WI38 (cell line): ENCODE results near the gene NREP.

Experiments
- H3K4me3 ChIP-seq: 2 replicates; pipeline ENCODE4 v1.5.1; 2011; ENCODE audit warnings: low read depth, mild to moderate bottlenecking, control low read depth, low read length
- TF ChIP-seq, protein P1 (sequence below): IDR thresholded peaks from 2 replicates; pipeline ENCODE4 v1.5.1; 2012; ENCODE audit warnings: low read depth, mild to moderate bottlenecking, control low read depth, low read length

The NREP gene

DNA sequence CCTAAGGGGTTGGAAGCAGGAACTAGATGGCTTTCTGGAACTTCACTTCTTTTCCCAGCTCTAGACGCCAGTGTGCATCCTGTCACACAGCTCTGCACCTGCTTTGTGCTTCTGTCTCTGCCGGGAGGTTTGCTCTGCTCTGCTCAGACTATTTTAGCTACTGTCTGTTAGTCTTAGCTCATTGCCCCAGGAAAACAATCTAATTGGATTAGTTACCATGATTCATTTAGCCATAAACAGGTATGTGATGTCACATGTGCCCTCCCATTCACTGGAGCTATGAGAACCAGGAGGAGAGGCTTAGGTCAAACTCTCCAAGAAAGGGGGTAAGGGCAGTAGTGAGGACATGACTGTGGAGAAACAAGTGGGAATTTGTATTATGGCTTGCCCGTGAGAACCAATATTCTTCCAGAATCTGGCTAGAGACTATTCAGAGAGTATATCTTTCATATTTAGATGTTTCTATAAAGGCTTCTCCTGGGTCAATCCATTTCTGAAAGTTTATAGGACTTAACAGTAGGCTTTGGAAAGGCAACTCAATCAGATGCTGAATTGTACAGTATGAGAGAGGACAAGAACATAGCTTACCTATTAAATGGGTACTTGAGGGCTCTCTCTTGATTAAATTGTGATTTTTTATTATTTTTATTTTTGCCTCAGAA lies 22.4 kb upstream of the NREP start:
- TF ChIP-seq, protein P1, sequence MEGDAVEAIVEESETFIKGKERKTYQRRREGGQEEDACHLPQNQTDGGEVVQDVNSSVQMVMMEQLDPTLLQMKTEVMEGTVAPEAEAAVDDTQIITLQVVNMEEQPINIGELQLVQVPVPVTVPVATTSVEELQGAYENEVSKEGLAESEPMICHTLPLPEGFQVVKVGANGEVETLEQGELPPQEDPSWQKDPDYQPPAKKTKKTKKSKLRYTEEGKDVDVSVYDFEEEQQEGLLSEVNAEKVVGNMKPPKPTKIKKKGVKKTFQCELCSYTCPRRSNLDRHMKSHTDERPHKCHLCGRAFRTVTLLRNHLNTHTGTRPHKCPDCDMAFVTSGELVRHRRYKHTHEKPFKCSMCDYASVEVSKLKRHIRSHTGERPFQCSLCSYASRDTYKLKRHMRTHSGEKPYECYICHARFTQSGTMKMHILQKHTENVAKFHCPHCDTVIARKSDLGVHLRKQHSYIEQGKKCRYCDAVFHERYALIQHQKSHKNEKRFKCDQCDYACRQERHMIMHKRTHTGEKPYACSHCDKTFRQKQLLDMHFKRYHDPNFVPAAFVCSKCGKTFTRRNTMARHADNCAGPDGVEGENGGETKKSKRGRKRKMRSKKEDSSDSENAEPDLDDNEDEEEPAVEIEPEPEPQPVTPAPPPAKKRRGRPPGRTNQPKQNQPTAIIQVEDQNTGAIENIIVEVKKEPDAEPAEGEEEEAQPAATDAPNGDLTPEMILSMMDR, result no peak

DNA sequence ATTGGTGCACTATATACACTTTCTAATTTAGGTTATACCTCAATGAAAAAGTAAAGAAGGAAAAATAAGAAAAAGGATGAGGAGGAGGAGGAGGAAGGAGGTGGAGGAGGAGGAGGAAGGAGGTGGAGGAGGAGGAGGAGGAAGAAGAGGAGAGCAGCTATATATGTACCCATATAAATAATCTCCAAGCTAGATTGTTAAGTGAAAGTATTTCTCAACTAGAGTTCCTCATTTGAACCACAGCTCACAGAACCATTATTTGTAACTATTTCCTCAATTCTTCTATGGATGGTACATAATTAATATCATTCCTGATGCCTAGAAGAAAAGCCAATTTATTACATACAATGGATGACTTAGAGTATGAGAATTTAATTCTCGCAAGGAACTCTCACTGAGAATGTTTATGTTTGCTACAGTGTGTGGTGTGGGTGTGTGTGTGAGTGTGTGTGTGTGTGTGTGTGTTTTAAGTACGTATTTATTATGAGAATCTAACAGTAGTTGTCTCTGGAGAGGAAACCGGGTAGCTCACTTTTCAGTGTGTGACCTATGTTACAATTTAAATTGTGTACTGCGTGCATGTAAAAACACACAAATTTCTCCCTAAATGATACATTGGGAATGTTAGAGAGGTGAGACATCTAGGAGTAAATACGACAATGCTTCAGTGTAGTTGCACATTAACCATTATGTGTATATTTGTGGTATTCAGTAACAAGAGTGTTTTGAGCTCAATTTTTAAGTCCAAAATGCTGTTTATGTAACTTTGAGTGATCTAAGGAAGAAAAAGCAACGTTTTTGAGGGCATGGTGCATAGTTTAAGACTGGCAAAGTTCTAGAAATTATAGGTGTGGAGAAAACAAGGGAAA lies 20.2 kb upstream of the NREP start:
- TF ChIP-seq, protein P1, result no peak
- no peak overlapping the region for H3K4me3 ChIP-seq

More for the DNA sequence above, 22.4 kb upstream of the NREP start:
- H3K4me3 ChIP-seq, result no peak overlapping the region

DNA sequence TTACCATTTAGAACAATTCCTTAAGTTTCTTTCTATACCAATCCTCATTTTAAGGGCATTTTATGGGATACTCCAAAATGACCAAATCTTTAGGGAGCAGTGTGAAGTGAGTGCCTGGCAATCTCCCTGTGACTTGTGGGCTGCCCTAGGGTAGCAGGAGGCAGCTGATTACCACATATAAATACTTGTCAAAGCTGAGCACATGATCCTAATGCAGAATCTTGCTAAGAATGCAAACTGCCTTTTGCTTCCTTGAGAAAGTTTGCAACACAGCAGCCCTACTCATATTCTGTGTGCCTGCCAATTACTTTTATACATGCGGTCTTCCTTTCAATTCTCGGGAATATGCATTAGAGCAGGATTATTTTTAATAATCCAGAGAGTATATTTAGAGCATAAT lies 18.2 kb upstream of the NREP start:
- TF ChIP-seq, protein P1, result no peak
- no peak overlapping the region for H3K4me3 ChIP-seq

DNA sequence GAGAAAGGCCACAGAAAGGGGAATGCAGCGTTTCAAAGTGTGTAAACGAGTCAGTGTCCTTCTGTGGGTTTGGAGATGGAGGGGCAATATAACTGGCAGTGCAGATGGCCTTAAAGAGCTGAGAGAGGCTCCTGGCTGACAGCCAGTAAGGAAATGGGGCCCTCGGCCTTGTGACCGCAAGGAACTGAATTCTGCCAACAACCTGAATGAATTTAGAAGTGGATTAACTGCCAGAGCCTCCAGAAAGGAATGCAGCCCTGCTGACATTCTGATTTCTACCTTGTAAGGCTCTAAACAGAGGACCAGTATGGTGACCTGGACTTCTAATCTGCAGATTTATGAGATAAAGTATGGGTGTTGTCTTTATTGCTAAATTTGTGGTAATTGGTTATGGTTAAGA lies 17.5 kb upstream of the NREP start:
- TF ChIP-seq, protein P1, result no peak

DNA sequence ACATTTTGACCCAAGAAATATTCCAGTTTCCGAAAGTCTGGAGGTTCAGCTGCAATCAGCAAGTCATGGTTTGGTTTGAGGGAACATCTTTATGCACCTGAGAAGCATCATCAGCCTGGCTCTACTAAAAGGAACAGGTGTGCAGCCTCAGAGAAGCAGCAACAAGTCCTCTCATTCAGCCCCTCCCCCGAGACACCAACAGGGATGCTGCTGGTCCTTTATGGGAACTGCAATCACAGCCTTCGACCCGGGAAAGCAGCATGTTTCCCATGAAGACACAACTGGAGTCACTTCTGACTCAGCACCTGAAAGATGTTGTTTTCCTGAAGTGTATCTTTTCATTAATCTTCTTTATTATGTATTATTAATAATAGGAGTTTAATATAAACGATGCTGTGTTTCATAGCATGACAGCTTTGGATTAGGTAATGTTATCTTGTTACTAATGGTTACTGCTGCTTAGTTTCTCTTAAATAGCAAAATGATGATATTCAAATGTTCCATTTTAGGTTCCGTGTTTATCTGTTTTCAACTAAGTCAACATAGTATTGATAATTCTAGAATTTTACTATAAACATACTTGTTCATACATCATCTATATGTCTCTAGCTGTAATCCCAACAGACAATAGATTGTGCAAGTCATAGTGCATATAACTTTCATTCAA lies 15.6 kb upstream of the NREP start:
- no peak overlapping the region for H3K4me3 ChIP-seq
- TF ChIP-seq, protein P1, result no peak

More for the DNA sequence above, 17.5 kb upstream of the NREP start:
- no peak overlapping the region for H3K4me3 ChIP-seq

DNA sequence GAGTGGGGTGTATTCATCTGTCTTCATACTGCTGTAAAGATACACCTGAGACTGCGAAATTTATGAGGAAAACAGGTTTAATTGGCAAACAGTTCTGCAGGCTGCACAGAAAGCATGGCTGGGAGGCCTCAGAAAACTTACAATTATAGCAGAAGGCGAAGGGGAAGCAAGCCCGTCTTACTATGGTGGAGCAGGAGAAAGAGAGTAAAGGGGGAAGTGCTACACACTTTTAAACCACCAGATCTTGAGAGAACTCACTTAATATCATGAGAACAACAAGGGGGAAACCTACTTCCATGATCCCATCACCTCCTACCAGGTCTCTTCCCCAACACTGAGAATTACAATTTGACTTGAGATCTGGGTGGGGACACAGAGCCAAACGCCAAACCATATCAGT lies 12.5 kb upstream of the NREP start:
- TF ChIP-seq, protein P1, result no peak
- H3K4me3 ChIP-seq, result no peak overlapping the region
